Coronary artery (tissue), 2 donors: ENCODE results near the gene SELENOP.

Source experiments
- DNase-seq: peaks from one replicate; pipeline ENCODE4 v3.0.0-alpha.2; 2017; ENCODE audit warnings: low spot score
- H3K27ac ChIP-seq, 2 donors: fragments of 200-600 bp; sonication (generic); one replicate each; pipeline ENCODE4 v1.5.1; 2016 to 2019
- H3K4me3 ChIP-seq: fragments of 200-600 bp; sonication (generic); 2 replicates; pipeline ENCODE4 v1.5.1; 2016; ENCODE audit warnings: mild to moderate bottlenecking, moderate library complexity
- CTCF ChIP-seq: fragments of 200-600 bp; sonication (generic); IDR thresholded peaks from one replicate; pipeline ENCODE4 v1.5.1; 2019; ENCODE audit warnings: antibody characterized with exemption

SELENOP gene

GRCh38 chr5:42811591-42812446, at the start of gene SELENOP:
Gene SELENOP, minus strand, starts transcription at chr5:42811892. Its CDS starts 3,539 bp downstream, at chr5:42808353.
- no peak for DNase-seq
- peak within 1 kb of the TSS; percentile 66 for H3K4me3 ChIP-seq

GRCh38 chr5:42858687-42859086, 47.0 kb upstream of the SELENOP start:
- no peak for TF ChIP-seq CTCF
- H3K27ac ChIP-seq, result peak overlapping the region in 1 of 2 donors; percentile 73
- no peak for DNase-seq
- H3K4me3 ChIP-seq, result peak overlapping the region; percentile 29

More at GRCh38 chr5:42811591-42812446, at the start of gene SELENOP:
- no peak for TF ChIP-seq CTCF
- peak within 1 kb of the TSS; percentile 12 to 85 for H3K27ac ChIP-seq

- Histone ChIP-seq H3K27ac (peak overlapping the region in 1 of 2 donors; percentile 73), H3K4me3 (peak overlapping the region; percentile 29)
- no peak for DNase-seq
- no peak for TF ChIP-seq CTCF
These were observed 46.4 kb upstream of the SELENOP start for GRCh38 chr5:42858031-42858643.

GRCh38 chr5:42855811-42856210, 44.1 kb upstream of the SELENOP start:
- DNase-seq, result no peak
- Histone ChIP-seq H3K27ac (no peak overlapping the region), H3K4me3 (no peak overlapping the region)

GRCh38 chr5:42855386-42855785, 43.7 kb upstream of the SELENOP start:
- DNase-seq, result no peak
- no peak for TF ChIP-seq CTCF
- H3K4me3 ChIP-seq, result no peak overlapping the region
- H3K27ac ChIP-seq, result no peak overlapping the region

More at GRCh38 chr5:42855811-42856210, 44.1 kb upstream of the SELENOP start:
- no peak for TF ChIP-seq CTCF

- H3K27ac ChIP-seq, result no peak overlapping the region
- no peak for TF ChIP-seq CTCF
- H3K4me3 ChIP-seq, result no peak overlapping the region
- DNase-seq, result no peak
These were observed 43.1 kb upstream of the SELENOP start for GRCh38 chr5:42854795-42855194.
